Esophagus muscularis mucosa (tissue), 4 donors: Measurements from ENCODE around the gene ACAT1. TPM values are rescaled to one million over a fixed set of nuclear protein-coding genes. Genes with fewer than 3 reads are reported as not detected.

Source experiments
- DNase-seq: peaks from one replicate; pipeline ENCODE4 v3.0.0-alpha.2; 2017; ENCODE audit errors: extremely low spot score
- H3K27ac ChIP-seq, 4 donors: fragments of 200-600 bp; sonication (generic); replicated peaks in 1 of 4; 1 replicate in 3 of 4; 2 replicates in 1 of 4; pipeline ENCODE4 v1.5.1; 2016 to 2019; ENCODE audit warnings: mild to moderate bottlenecking in 1 of 4
- H3K27me3 ChIP-seq, 4 donors: fragments of 200-600 bp; sonication (generic); one replicate each; pipeline versions ENCODE4 v1.5.1 to v1.6.0; 2016 to 2019
- H3K36me3 ChIP-seq, 4 donors: fragments of 200-600 bp; sonication (generic); one replicate each; pipeline ENCODE4 v1.5.1; 2016 to 2019
- H3K4me1 ChIP-seq, 4 donors: fragments of 200-600 bp; sonication (generic); one replicate each; pipeline ENCODE4 v1.5.1; 2016 to 2019
- H3K4me3 ChIP-seq, 4 donors: fragments of 200-600 bp; sonication (generic); 1 replicate in 2 of 4; 2 replicates in 2 of 4; pipeline ENCODE4 v1.5.1; 2016 to 2019; ENCODE audit warnings: mild to moderate bottlenecking in 4 of 4, moderate library complexity in 1 of 4
- H3K9me3 ChIP-seq, 4 donors: fragments of 200-600 bp; sonication (generic); 1 replicate in 3 of 4; 2 replicates in 1 of 4; pipeline ENCODE4 v1.5.1; 2016 to 2019
- CTCF ChIP-seq, 3 experiments: fragments of 200-600 bp in 2 of 3; fragments of 450-650 bp in 1 of 3; sonication (generic) in 2 of 3; IDR thresholded peaks; one replicate each; pipeline ENCODE4 v1.5.1; 2017 to 2019; ENCODE audit warnings: antibody characterized with exemption in 3 of 3, mild to moderate bottlenecking in 2 of 3, moderate library complexity in 1 of 3
- EP300 ChIP-seq: sonication (generic); formaldehyde crosslinking; IDR thresholded peaks from one replicate; pipeline ENCODE4 v1.6.1; 2017; ENCODE audit warnings: antibody characterized with exemption
- POLR2A ChIP-seq: fragments of 450-650 bp; IDR thresholded peaks from one replicate; pipeline ENCODE4 v1.6.1; 2017; ENCODE audit warnings: antibody characterized with exemption, moderate library complexity, mild to moderate bottlenecking, low read depth
- POLR2AphosphoS5 ChIP-seq, 2 donors: sonication (generic); formaldehyde crosslinking; IDR thresholded peaks; one replicate each; pipeline ENCODE4 v1.6.1; 2017; ENCODE audit warnings: antibody characterized with exemption in 2 of 2
- WGBS: methylation state at CpG from one replicate; pipeline ENCODE4 v1.1.5; 2018; 5-methylcytosine and 5-hydroxymethylcytosine counted together
- intact Hi-C: fragments of 100-400 bp; cut with DNase I; formaldehyde crosslinking; loops from one replicate; pipeline ENCODE4 v1.15.1; 2023
- total RNA-seq, 4 donors: library from RNA; depleted of rRNA; stranded (reverse); fragments of >200 nt; gene quantifications; one replicate each; pipeline versions ENCODE4 v1.1.0 to v1.2.1, GENCODE V29; 2016

ACAT1 gene
- total RNA-seq, 4 donors from 2014 or later, result 89.6 to 191 (median 139) TPM

- intact Hi-C loops, result no loop called here
- Histone ChIP-seq H3K9me3 (no peaks in the 10 kb centered on the region), H3K27ac (no peak overlapping the region), H3K4me1 (no peaks in the 10 kb centered on the region), H3K27me3 (no peaks in the 10 kb centered on the region), H3K36me3 (peaks cover 20 to 81% (median 52%) of the 10 kb centered on the region in 4 donors), H3K4me3 (no peak overlapping the region)
- no peak for DNase-seq
- TF ChIP-seq EP300 (no peak), CTCF (IDR thresholded peaks at IDR 0.05) (no peak), POLR2A (no peak), POLR2AphosphoS5 (IDR thresholded peaks at IDR 0.05) (no peak)
Measured at GRCh38 chr11:108167624-108168023, 46.3 kb downstream of the ACAT1 start.

GRCh38 chr11:108170184-108170583 lies 48.8 kb downstream of the ACAT1 start:
- 69% methylated on average over 2 of the region's 2 CpGs for WGBS
- intact Hi-C loops, result no loop called here
- H3K27ac ChIP-seq, result no peak overlapping the region

GRCh38 chr11:108177570-108177969 lies 56.2 kb downstream of the ACAT1 start:
- no peaks in the 10 kb centered on the region for H3K4me1 ChIP-seq
- H3K4me3 ChIP-seq, result no peak overlapping the region
- WGBS, result 79% methylated on average over 5 of the region's 5 CpGs
- no peak overlapping the region for H3K27ac ChIP-seq
- H3K36me3 ChIP-seq, result peaks cover 31 to 95% (median 57%) of the 10 kb centered on the region in 4 donors
- DNase-seq, result no peak
- no peaks in the 10 kb centered on the region for H3K27me3 ChIP-seq
- intact Hi-C loops, result no loop called here
- H3K9me3 ChIP-seq, result no peaks in the 10 kb centered on the region
- no peak for TF ChIP-seq POLR2AphosphoS5 (IDR thresholded peaks at IDR 0.05)
- no peak for TF ChIP-seq EP300
- TF ChIP-seq CTCF (IDR thresholded peaks at IDR 0.05), result no peak
- TF ChIP-seq POLR2A, result no peak

More at GRCh38 chr11:108170184-108170583, 48.8 kb downstream of the ACAT1 start:
- Histone ChIP-seq H3K36me3 (peaks cover 21 to 81% (median 49%) of the 10 kb centered on the region in 4 donors), H3K4me3 (peak overlapping the region in 3 of 4 donors; percentile 7 to 11 (median 9)), H3K27me3 (no peaks in the 10 kb centered on the region), H3K9me3 (no peaks in the 10 kb centered on the region), H3K4me1 (no peaks in the 10 kb centered on the region)
- DNase-seq, result no peak
- no peak for TF ChIP-seq EP300
- TF ChIP-seq CTCF (IDR thresholded peaks at IDR 0.05), result no peak
- TF ChIP-seq POLR2A, result no peak
- TF ChIP-seq POLR2AphosphoS5 (IDR thresholded peaks at IDR 0.05), result no peak

- Histone ChIP-seq H3K36me3 (peaks cover 10 to 80% (median 51%) of the 10 kb centered on the region in 4 donors), H3K9me3 (no peaks in the 10 kb centered on the region), H3K27me3 (no peaks in the 10 kb centered on the region), H3K4me3 (no peak overlapping the region), H3K4me1 (no peaks in the 10 kb centered on the region), H3K27ac (no peak overlapping the region)
- no peak for TF ChIP-seq EP300
- TF ChIP-seq POLR2A, result no peak
- TF ChIP-seq CTCF (IDR thresholded peaks at IDR 0.05), result no peak
- DNase-seq, result no peak
- intact Hi-C loops, result no loop called here
Measured at GRCh38 chr11:108193725-108194124, 72.4 kb downstream of the ACAT1 start.

- no peak for TF ChIP-seq CTCF (IDR thresholded peaks at IDR 0.05)
- no peak for TF ChIP-seq POLR2AphosphoS5 (IDR thresholded peaks at IDR 0.05)
- no peak for TF ChIP-seq EP300
- no peak for TF ChIP-seq POLR2A
Measured at GRCh38 chr11:108196901-108197300, 75.5 kb downstream of the ACAT1 start.

More at GRCh38 chr11:108196901-108197300, 75.5 kb downstream of the ACAT1 start:
- Histone ChIP-seq H3K27ac (no peak overlapping the region), H3K27me3 (no peaks in the 10 kb centered on the region), H3K36me3 (peaks cover 0 to 63% (median 38%) of the 10 kb centered on the region in 4 donors), H3K4me1 (peaks cover 0 to 5% (median 2%) of the 10 kb centered on the region in 4 donors), H3K4me3 (no peak overlapping the region), H3K9me3 (no peaks in the 10 kb centered on the region)
- 86% methylated on average over 3 of the region's 3 CpGs for WGBS
- DNase-seq, result no peak
- intact Hi-C loops, result no loop called here
